Central memory CD4-positive, alpha-beta T cell (primary cell): ENCODE measurements around the gene MIXL1.
"Not testable (repeated sequence)": the region's sequence is repeated elsewhere in the genome, so short reads cannot be mapped to it uniquely, and the experiment has no call there.

Experiments used
- DNase-seq: peaks from one replicate; pipeline ENCODE4 v3.0.0; 2022
- total RNA-seq, 3 experiments: gene quantifications; one replicate each; lab custom pipeline; 2026; lab: John Stamatoyannopoulos, UW

Gene MIXL1
- total RNA-seq = 0 reads per million in 3 experiments

DNA sequence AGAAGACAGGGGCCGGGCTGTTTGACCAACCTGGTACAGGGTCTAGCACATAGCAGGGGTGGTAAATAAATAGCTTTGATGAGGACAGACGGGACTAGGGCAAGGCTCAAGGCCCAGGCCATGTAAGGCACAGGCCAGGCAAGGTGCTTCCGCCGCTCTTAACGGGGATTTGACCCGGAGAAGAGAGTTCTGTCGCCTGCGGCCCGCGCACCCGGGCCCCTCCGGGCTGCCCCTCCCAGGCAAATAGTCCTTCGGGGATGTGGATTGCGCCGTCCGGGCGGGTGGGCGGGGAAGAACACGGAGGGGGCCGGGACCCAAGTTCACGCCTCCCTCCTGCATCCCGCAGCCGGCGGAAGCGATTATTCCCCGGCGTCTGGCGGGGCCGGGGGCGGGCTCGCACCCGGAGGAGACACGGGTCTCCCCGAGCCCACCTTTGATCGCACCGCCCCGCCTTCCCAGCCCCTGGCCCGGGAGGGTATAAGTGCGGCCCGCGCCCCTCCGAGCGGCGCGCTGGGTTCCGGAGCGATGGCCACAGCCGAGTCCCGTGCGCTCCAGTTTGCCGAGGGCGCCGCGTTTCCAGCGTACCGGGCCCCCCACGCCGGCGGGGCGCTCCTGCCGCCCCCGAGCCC, at the start of gene MIXL1:
TSS of gene MIXL1 (plus strand) at position 508 of the 629 bp plus-strand sequence. CDS start at position 526, 18 bp downstream.
- no peak for DNase-seq

DNA sequence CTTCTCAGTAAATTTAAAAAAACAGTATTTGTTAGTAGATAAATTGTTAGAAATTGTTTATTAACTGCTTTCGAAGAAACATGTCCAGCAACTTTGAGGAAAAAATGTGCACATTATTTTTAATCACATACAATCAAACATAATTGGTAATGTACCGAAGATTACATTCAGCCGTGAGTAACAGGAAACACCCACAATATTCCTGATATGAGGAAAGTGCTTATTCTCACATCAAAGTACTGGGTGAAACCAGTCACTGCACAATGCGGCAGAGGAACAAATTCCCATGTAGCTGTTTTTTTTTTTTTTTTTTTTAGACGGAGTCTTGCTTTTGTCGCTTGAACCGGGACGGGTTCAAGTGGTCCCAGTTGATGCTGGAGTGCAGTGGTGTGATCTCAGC, 46.6 kb upstream of the MIXL1 start:
- DNase-seq = no peak

DNA sequence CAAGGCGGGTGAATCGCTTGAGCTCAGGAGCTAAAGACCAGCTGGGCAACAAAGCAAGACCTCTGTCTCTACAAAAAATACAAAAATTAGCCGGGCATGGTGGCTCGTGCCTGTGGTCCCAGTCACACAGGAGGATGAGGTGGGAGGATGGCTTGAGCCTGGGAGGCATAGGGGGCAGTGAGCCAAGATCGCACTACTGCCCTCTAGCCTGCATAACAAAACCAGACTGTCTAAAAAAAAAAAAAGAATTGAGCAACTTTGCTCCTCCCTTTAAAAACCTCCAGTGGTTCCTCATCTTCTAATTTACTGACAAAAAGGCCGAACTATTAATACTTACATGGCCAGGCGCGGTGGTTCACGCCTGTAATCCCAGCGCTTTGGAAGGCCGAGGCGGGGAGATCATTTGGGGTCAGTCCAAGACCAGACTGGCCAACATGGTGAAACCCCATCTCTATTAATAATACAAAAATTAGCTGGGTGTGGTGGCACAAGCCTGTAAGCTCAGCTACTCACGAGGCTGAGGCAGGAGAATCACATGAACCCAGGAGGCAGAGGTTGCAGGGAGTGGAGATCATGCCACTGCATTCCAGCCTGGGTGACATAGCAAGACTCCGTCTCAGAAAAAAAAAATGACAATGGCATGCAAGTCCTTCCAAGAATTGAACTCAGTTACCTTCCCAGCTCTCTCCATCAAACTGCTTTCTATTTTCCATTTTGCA, 41.3 kb upstream of the MIXL1 start:
- no peak for DNase-seq

DNA sequence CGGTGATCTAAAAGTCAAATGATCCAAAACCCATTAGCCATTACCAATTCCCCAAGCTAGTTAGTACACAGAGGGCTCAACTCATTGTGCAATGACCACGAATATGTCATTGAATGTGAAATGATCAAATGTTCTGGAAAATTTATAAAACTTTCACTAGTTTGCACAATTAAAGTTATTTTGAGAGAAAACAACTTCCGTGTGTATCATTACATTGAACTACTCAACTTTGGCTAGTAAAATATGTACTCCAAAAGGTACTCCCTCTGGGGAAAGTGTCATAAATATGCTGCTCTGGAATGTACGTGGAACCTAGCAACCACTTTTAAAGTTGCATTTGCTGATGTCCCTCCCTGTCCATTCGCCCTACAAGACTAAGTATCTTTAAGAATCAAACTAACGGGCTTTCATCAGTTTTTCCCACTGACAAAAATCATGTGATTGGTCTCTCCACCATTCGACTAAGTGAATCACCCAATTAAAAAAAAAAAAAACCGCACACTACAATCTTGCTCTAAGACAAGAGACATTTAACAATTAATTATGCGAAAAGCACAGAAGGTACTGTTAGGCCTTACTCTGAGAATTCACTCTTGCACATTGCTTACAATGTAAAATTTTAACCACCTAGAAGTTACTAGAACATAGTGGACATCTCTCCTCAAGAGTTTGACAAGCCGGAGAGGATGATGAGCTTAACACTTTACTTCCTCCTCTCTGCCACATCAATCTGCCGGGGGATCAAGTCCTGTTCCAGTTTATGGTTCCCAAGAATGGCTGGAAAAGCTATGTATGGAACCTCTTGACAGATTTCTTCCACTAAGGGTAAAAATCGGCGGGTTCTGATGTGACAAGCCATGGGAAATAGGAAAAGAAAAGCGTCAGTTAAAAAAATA, 38.1 kb upstream of the MIXL1 start:
- no peak for DNase-seq

DNA sequence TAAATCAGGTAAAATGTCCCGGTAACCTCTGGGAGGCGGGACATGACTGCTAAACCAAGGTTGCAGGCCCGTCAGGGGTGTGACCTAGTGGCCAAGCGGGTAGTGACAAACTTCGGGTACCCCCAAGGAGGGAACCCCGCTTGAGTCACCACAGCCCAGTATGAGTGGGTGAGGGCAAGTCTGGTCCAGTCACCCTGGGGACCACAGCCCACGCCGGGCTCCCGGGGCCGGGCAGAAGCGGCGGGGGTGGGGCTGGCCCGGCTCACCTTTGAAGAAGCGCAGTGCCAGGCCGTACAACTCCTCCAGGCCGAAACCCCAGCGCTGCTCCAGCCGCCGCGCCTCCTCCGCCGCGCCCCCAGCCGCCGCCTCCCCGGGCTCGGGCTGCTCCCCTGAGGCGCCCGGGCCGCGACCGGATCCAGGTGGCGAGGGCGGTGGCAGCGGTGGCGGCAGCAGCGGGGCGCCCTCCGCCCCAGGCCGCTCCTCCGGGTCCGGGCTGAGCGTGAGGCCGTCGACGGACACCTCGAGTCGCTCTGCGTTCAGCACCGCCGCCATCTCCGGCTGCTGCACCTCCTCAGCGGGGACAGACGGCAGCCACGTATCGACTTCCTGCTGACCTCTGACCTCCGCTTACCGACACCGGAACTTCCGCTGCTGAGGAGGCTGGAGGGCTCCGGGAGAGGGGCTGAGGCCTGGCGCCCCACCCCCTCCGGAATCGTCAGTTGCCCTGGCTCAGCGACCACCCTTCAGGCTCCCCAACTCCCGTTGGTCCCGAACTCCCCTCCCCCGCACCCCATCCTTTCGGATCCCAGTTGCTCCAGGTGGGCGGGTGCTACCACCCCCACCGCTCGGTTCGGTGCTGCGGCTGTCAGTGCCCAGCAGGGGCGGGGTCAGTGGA, 37.1 kb upstream of the MIXL1 start, which contains the start of gene ACBD3:
TSS of gene ACBD3 (minus strand) at position 618 of the 895 bp plus-strand sequence. CDS start at position 552, 66 bp downstream.
- peak; percentile 81 for DNase-seq

DNA sequence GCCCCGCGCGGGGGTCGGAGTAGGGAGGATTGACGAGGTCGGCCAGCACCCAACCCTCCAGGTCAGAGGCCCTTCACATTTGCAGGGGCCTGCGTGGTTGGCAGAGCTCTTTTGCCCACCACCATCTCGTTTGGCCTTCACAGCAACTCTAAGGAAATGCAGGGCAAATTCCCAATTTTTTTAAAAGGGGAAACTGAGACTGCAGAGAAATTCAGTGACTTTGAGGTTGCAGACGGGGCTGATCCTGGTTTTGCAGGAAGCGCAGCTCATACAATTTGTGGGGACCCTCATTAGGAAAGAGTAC, 36.5 kb upstream of the MIXL1 start:
- no peak for DNase-seq

DNA sequence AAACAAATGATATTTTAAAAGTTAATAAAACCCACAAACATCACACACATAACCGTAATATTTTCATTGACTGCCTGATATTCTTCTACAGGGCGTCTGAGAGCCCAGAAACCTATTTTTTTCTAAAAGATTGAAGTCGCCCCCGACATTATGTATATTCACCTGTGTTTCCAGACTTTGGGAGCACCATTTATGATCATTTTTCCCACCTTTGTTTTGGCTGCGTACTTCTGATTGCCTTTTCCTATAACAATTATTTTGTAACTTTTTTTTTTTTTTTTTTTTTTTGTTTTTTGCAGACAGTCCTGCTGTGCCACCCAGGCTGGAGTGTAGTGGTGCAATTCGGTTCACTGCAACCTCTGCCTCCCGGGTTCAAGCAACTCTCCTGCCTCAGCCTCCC, 36.1 kb upstream of the MIXL1 start:
- no peak for DNase-seq

DNA sequence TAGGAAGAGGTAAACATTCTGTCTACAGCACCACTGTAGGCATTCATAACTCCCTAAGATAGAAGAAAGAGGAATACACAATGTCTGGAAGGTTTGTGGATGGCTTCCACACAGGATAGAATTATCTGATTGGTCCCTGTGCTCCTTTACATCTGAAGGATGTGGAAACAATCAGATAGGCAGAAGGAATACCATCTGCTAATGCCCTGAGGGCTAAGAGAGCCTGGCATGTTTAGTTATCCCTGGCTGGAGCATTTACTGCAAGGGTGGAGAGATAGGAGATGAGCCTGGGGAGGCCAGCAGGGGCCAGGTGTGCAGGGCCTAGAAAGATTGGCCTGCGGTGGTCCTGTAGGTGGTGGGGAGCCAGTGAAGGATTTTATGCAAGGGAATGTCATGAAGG, 28.3 kb upstream of the MIXL1 start:
- DNase-seq = no peak

DNA sequence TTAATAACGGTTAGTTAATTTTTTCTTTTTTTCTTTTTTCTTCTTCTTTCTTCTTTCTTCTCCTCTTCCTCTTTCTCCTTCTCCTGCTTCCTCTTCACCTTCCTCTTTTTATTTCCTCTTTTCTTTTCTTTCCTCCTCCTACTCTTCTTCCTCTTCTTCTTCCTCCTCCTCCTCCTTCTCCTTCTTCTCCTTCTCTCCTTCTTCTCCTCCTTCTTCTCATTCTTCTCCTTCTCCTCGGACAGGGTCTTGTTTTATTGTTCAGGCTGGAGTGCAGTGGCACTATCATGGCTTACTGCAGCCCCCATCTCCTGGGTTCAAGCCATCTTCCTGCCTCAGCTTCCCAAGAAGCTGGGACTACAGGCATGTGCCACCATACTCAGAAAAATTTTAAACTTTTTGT, 23.5 kb upstream of the MIXL1 start:
- no peak for DNase-seq

DNA sequence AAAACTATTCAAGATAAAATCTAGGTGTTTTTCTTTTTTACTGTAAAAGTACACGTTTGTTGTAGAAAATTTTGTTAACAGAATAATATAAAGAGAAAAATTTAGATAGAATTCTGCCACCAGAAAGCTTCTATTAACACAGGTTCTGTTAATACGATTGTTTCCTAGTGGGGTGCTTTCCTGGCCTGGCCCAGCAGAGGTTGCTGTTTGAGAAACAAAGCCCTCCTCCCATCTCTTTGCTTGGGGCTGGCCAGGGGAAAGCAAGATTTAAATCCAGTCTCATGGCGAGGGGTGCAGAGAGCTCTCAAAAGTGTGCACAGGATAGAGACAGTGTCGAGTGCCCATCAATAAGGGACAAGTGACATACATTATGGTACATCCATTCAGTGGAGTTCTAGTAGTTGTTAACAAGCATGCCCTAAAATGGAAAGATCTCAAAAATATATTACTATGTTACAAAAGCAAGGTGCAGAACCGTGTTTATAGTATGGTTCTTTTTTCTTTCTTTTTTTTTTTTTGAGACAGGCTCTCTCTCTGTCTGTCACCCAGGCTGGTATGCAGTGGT, 22.4 kb upstream of the MIXL1 start:
- DNase-seq = no peak

DNA sequence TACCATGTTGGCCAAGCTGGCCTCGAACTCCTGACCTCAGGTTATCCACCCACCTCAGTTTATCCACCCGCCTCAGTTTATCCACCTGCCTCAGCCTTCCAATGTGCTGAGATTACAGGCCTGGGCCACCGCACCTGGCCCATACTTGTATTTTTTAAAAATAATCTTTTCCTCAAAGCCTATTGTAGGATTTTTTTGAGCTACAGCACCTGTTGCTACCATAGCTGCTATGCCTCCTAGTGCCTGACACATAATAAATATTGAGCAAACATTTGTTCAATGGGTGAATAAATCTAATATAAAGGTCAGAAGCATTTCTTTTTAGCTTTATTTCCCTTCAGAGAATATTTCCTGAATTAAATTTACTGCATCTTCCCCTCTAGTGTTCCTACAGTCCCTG, 21.2 kb upstream of the MIXL1 start:
- DNase-seq = no peak

DNA sequence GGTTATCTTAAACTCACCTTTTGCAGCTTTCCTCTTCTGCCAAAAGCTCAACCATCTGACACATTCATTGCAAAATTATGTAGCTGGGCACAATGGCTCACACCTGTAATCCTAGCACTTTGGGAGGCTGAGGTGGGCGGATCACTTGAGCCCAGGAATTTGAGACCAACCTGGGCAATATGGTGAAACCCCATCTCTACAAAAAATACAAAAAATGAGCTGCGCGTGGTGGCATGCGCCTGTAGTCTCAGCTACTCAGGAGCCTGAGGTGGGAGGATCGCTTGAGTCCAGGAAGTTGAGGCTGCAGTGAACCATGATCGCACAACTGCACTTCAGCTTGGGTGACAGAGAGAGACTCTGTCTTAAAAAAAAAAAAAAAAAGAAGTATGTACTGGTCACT, 20.8 kb upstream of the MIXL1 start:
- not testable (repeated sequence) for DNase-seq

DNA sequence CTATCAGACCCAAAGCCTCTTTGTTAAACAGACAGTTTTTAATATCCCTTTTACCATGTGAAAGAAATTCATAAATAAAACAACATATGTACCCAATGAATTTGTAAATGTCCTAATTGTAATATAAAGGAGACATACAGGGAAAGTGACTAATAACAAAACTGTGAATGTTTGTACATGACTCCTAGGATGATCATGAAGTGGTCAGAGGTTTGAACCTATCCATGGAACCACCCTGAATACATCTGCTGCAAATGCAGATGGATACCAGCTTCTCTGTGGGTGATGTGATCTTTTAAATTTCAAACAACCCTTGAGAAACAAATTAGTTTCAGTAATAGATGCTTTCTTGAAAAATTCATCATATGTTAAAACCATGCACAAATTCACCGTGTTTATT, 20.2 kb upstream of the MIXL1 start:
- DNase-seq = no peak

DNA sequence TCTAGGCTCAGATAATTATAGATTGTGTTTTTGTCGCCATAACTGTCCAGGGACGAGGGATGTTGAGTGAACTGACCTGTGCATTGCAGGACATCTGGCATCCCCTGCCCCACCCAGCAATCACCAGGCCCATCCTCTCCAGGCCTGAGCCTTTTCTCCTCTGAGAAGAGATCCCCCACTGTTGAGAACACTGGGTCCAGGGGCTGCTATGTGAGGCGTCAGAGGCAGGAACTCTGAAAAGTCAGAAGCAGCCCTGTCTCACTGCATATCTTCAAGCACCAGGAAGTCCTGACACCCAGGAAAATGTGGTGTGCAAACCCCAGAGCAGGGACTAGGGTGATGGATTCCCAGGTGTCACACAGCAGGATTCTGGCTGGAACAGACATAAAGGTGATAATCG, 19.8 kb upstream of the MIXL1 start:
- DNase-seq = no peak

DNA sequence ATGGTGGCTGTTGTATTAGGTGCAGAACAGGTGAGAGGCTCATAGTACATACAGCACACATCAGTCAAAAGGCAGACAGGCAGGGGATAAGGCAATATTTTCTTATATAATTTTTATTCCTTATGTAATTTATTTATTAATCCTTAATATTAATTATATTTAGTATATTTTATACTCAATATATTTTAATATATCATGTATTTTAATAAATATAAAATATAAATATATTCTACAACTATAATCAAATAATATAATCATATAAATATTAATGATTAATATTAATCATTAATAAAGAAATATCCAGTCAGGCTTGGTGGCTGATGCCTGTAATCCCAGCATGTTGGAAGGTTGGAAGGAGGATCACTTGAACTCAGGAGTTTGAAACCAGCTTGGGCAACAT, 19.3 kb upstream of the MIXL1 start:
- DNase-seq = no peak

DNA sequence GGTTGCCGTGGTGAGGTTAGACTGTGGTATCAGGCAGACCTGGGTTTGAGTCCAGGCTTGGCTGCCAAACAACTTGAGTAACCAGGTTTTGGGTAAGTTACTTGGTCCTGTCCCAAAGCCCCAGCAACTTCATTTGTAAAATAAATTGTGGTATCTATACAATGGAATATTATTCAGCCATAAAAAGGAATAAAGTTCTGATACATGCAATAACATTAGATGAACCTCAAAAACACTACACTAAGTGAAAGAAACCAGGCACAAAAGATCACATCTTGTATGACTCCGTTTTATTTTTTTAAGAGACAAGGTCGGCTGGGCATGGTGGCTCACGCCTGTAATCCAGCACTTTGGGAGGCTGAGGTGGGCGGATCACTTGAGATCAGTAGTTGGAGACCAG, 16.4 kb upstream of the MIXL1 start:
- no peak for DNase-seq

DNA sequence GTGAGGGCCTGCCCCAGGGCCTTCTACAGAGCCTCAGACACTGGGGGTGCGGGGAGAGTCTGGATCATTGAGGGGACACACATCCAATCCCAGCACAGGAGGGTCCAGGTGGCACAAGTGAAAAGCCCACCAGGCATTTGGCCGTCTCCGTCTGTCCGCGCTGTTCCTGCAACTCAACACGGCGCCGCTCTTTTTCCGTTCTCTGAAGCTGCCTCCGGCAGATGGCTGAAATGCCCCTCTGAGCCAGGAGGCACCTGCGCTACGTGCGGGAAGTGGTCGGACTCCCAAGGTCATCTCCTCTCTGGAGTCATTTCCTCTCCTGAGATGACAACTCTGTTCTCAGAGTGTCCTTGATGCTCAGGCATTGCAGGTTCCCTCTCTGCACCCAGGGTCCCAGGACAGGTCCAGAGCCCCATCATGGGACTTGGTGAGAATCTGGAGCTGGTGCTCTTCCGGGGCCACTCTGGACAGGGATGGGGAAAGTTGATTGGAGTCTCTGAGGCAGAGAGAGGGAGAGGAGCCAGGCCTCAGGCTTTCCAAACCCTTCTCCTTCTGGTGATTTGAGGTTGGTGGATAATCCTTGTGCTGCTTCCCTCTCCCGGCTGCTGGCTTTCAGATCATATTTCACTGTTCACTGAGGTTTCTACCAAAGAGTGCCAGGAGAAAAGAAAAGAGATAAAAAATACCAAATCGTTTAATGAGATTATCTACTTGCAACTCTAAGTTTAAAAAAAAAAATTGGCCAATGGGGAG, 14.0 kb upstream of the MIXL1 start:
- no peak for DNase-seq

DNA sequence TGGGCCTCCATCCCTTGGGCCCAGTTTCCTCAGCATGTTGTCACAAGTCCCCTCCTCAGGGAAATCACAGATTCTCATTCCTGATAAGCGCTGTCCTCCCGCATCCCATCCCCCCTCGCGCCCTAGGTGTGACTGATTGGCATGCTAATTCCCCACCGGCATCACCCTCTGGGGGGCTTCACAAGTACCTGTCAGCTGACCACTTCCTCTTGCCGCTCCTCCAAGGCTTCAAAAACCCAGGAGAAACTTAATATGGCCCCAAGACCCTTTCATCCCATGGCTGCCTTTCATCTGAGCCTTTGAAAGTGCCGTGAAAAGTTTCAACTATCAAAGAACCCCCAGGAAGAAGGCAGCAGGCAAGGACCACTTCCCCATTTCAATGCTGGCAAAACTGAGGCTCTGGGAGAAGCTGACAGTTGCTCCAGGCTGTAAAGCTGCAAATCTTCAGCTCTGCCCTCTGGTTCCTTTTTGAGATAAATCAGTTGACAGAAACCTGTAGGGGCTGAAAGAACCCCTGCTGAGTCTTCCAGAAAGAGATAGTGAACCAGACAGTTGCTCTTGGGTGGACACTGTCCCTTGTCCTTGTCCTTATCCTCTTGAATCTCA, 12.8 kb upstream of the MIXL1 start:
- no peak for DNase-seq

DNA sequence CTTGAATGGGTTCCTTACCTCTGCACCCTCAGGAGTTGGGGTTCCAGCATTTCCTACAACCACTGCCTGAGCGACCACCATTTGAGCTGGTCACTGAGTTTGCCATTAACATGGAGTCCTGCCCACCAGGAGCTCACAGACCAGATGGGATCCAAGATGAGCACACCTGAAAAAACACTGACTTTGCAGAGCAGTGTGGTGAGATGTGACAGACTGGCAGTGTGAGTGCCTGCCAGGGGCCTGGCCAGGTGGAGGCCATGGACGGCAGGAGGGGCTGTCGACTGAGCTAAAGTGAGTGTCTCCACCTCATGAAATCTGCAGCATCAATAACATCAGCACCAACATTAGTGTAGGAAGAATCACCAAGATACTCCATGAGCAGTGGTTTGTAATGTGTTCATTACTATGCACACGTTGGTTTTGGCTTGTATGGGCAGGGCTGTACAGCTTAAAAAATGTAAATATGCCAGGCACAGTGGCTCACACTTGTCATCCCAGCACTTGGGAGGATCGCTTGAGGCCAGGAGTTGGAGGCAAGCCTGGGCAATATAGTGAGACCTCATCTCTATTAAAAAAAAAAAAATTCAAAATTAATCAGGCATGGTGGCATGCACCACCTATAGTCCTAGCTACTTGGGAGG, 12.2 kb upstream of the MIXL1 start:
- DNase-seq = no peak

DNA sequence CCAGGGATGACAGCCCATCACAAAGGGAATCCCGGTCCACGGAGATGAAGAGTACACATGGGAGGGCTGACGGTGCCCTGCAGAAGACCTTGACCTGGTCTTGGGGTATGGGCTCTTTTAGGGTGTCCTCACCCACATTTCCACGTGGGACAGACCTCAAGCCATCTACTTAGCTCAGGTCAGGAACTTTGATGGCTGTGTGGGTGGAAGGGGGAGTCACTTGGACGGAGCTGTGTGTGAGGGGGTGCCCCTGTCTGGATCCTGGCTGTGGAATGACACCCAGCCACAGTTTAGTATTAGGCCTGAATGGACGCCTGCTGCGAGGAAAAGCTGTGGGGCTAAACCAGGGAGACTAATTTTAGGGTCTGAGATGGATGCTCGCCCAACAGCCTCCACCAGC, 10.9 kb upstream of the MIXL1 start:
- no peak for DNase-seq

DNA sequence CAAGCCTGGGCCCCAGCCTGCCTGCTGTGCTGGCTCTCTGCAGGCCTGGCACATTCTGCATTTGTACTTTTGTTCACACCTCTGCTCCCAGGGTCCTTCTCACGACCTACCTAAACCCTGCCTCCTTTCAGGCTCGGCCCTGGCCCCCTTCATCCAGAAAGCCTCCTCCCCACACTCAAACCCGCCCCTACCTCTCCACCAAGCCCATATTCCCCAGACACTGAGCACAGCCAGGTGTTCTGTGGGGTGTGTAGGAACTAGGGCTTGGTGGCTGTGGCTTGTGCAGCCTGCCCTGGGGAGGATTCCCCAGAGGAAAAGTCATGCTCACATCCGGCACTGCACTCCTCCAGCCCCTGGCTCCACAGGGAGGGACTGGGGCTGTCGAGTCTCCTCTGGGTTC, 8.2 kb upstream of the MIXL1 start:
- DNase-seq = no peak
